Neutrophil (primary cell): ENCODE measurements around the gene RASSF4.

Experiments used
- H3K27ac ChIP-seq: fragments of 200-600 bp; sonication (generic); 2 replicates; pipeline ENCODE4 v1.5.1; 2016; ENCODE audit warnings: mild to moderate bottlenecking, moderate library complexity
- H3K27me3 ChIP-seq: fragments of 200-600 bp; sonication (generic); 2 replicates; pipeline ENCODE4 v1.6.0; 2016; ENCODE audit warnings: mild to moderate bottlenecking
- H3K36me3 ChIP-seq: fragments of 200-600 bp; sonication (generic); 2 replicates; pipeline ENCODE4 v1.5.1; 2017
- H3K4me1 ChIP-seq, 2 experiments: fragments of 200-600 bp in 1 of 2; sonication (generic) in 1 of 2; 1 replicate in 1 of 2; 2 replicates in 1 of 2; pipeline versions ENCODE4 v1.5.1 to v1.6.1; 2013 to 2016; ENCODE audit warnings: low read depth in 1 of 2, low read length in 1 of 2, mild to moderate bottlenecking in 1 of 2, moderate library complexity in 1 of 2; ENCODE audit not compliant: control insufficient read depth in 1 of 2, insufficient read depth in 1 of 2
- H3K4me3 ChIP-seq, 2 experiments: fragments of 200-600 bp in 1 of 2; sonication (generic) in 1 of 2; 1 replicate in 1 of 2; 2 replicates in 1 of 2; pipeline ENCODE4 v1.5.1; 2013 to 2016; ENCODE audit warnings: low read depth in 1 of 2, low read length in 1 of 2, mild to moderate bottlenecking in 1 of 2, moderate library complexity in 1 of 2
- H3K9me3 ChIP-seq: fragments of 200-600 bp; sonication (generic); 2 replicates; pipeline ENCODE4 v1.5.1; 2016
- TF ChIP-seq, protein P1 (sequence below): fragments of 200-600 bp; sonication (generic); IDR thresholded peaks from 2 replicates; pipeline ENCODE4 v1.5.1; 2016; ENCODE audit warnings: antibody characterized with exemption

RASSF4 gene

DNA sequence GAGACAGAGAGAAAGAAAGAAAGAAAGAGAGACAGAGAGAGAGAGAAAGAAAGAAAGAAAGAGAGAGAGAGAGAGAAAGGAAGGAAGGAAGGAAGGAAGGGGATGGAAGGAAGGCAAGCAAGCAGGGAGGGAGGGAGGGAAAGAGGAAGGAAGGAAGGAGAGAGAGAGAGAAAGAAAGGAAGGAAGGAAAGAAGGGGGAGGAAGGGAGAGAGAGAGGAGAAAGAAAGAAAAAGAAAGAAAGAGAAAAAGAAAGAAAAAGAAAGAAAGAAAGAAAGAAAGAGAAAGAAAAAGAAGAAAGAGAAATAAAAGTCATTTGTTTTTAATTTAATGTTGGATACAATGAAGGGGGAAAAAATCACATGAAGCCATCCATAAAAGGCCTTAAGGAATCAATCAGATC lies 4.6 kb upstream of the RASSF4 start:
- no peak overlapping the region for H3K27ac ChIP-seq
- H3K4me1 ChIP-seq, result peaks cover 21 to 22% of the 10 kb centered on the region in 2 experiments
- H3K27me3 ChIP-seq, result no peaks in the 10 kb centered on the region
- H3K36me3 ChIP-seq, result peaks cover 21% of the 10 kb centered on the region
- H3K9me3 ChIP-seq, result no peaks in the 10 kb centered on the region
- TF ChIP-seq, protein P1, sequence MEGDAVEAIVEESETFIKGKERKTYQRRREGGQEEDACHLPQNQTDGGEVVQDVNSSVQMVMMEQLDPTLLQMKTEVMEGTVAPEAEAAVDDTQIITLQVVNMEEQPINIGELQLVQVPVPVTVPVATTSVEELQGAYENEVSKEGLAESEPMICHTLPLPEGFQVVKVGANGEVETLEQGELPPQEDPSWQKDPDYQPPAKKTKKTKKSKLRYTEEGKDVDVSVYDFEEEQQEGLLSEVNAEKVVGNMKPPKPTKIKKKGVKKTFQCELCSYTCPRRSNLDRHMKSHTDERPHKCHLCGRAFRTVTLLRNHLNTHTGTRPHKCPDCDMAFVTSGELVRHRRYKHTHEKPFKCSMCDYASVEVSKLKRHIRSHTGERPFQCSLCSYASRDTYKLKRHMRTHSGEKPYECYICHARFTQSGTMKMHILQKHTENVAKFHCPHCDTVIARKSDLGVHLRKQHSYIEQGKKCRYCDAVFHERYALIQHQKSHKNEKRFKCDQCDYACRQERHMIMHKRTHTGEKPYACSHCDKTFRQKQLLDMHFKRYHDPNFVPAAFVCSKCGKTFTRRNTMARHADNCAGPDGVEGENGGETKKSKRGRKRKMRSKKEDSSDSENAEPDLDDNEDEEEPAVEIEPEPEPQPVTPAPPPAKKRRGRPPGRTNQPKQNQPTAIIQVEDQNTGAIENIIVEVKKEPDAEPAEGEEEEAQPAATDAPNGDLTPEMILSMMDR, result no peak
- no peak overlapping the region for H3K4me3 ChIP-seq

DNA sequence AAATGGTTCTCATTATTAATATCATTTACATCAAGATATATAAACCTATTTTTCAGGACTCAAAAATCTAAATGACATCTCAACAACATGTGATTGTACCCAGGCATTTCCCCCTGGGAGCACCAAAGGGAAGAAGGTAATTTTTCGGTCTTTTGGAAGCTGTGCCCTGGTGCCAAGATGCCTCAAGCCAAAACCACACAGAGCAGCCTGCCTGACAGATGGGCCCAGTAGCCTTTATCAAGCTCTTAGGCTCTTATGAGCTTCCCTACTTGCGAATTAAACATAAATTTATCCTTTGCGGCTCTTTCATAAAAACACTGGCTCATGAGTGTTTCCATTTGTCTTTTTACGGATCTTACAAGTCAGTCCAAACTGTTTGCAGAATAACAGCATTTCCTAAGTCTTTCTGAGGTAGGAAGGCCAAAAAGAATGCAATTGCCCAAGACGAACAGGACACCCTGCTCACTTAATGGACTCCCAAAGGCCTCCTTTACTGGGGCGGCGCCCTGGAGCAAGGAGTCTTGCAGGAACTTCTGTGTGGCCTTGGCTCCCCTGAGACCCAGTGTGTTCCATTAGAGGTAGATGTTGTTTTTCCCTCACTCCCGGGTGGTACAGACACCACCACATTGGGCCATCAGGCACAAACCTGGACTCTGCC lies 4.1 kb upstream of the RASSF4 start:
- Histone ChIP-seq H3K9me3 (no peaks in the 10 kb centered on the region), H3K4me1 (peaks cover 27 to 28% of the 10 kb centered on the region in 2 experiments), H3K36me3 (peaks cover 21% of the 10 kb centered on the region), H3K27me3 (no peaks in the 10 kb centered on the region), H3K27ac (no peak overlapping the region), H3K4me3 (no peak overlapping the region)
- TF ChIP-seq, protein P1, result no peak

DNA sequence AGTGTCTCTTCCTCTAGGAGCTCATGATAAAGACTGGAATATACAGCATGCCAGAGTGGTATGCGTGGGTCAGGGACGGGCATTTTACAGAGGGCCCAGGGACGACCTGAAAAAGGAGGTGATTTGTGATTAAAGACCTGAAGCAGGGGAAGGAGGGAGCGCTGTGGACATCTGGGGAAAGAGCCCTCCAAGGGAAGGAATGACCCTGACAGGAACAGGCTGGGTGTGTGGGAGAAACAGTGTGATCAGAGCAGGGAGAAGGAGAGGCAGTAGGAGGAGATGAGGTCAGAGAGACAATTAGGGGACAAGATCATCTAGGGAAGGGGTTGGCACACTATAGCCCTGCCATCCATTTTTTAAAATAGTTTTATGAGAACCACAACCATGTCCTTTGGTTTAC lies 3.4 kb upstream of the RASSF4 start:
- H3K4me1 ChIP-seq, result peaks cover 34 to 35% of the 10 kb centered on the region in 2 experiments
- H3K36me3 ChIP-seq, result peaks cover 16% of the 10 kb centered on the region
- no peak overlapping the region for H3K4me3 ChIP-seq
- no peaks in the 10 kb centered on the region for H3K27me3 ChIP-seq
- H3K9me3 ChIP-seq, result no peaks in the 10 kb centered on the region
- no peak overlapping the region for H3K27ac ChIP-seq
- TF ChIP-seq, protein P1, result no peak

DNA sequence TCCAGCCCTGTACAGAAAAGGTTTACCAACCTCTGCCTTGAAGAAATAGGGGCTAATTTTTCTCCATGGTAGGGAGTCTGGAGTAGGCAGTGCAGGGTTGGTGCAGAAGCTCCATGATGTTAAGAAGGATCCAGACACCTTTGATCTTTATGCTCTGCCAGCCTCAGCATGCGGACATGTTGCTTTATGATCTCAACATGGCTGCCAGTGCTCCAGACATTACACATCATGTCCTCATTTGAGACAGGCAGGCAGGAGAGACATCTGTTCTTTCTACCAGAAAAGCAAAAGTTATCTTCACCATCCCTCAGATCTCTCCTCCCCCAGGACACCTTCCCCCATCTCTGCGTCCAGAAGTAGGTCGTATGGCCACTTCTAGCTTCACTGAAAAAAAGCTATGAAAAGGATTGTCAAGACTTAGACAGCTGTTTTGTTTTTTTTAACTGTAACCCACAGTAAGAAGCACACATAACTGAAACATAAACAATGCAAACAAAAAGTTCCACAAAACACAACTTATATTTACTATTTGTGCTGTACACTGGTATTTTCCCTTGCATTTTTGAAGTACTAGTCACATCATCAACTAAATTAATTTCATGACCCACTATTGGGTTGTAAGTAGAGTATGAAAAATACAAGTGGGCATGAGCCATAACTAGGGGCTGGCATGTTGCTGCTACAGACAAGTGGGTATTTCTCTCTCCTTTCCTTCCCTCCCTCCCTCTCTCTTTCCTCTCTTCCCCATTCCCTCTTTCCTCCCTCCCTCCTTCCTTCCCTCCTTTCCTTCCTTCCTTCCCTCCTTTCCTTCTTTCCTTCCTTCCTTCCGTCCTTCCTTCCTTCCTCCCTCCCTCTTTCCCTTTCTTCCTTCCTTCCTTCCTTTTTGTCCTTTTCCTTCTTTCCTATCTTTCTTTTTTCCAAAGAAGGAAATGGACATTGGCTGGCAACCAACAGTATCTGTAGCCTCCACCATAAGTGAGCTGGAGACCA lies 2.6 kb upstream of the RASSF4 start:
- TF ChIP-seq, protein P1, result no peak
- no peaks in the 10 kb centered on the region for H3K27me3 ChIP-seq
- peaks cover 16% of the 10 kb centered on the region for H3K36me3 ChIP-seq
- H3K9me3 ChIP-seq, result no peaks in the 10 kb centered on the region
- no peak overlapping the region for H3K27ac ChIP-seq
- no peak overlapping the region for H3K4me3 ChIP-seq
- peaks cover 36 to 37% of the 10 kb centered on the region in 2 experiments for H3K4me1 ChIP-seq

DNA sequence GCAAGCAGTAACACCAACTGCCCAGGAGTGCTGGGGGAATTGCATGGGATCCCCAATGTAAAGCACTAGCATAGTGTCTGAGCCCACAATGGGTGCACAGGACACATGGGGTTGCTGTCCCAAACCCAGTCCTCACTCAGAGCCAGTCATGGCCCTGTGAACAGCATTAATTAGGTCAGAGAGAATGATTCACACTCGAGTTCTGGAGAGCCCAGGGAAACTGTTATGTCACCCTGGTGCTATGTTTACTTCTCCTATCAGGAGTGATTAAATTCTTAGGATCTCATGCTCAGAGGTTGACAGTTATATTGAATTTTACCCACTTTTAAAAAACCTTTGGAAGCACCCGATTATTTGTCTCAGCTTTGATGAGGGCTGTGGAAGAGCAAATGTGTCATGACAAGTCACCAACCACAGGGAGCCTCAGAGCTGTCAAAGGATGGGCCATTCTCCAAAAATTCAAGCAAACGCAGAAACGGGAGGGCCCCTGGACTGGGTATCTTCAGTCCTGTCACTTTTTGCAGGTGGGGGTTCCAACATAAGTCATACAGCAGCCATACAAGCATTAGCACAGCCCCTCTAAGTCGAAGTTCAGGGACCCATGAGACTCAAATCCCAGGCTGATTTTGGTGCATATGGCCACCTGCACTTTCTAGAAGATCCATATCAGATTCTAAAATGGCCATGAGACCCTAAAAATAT lies 1.3 kb upstream of the RASSF4 start:
- Histone ChIP-seq H3K9me3 (no peaks in the 10 kb centered on the region), H3K4me1 (peaks cover 36 to 37% of the 10 kb centered on the region in 2 experiments), H3K36me3 (peaks cover 10% of the 10 kb centered on the region), H3K27me3 (no peaks in the 10 kb centered on the region), H3K27ac (peak overlapping the region; percentile 85), H3K4me3 (peak overlapping the region; percentile 84 to 99)
- TF ChIP-seq, protein P1, result no peak
